ENCODE measurements around the gene VSTM2B. TPM values are rescaled to one million over a fixed set of nuclear protein-coding genes. Genes with fewer than 3 reads are reported as not detected.
A peak's percentile ranks its signal among the peaks of the same experiment; 100 is the strongest.

The VSTM2B gene
- total RNA-seq, 1 donor from 2014 or later: not detected

- TF ChIP-seq CTCF (conservative IDR thresholded peaks at IDR 0.05; ENCODE audit: low read depth, low read length): no peak
- DNase-seq (ENCODE audit: low read depth): no peak
- H3K4me3 ChIP-seq (ENCODE audit: low read depth, low read length): no peak overlapping the region
Measured at GRCh38 chr19:29573486-29573885, 47.7 kb downstream of the VSTM2B start.

- TF ChIP-seq CTCF (conservative IDR thresholded peaks at IDR 0.05; ENCODE audit: low read depth, low read length): no peak
- DNase-seq (ENCODE audit: low read depth): no peak
- H3K4me3 ChIP-seq (ENCODE audit: low read depth, low read length): no peak overlapping the region
Measured at GRCh38 chr19:29574510-29574909, 48.7 kb downstream of the VSTM2B start.

GRCh38 chr19:29576046-29576606, 50.3 kb downstream of the VSTM2B start:
- no peak for TF ChIP-seq CTCF (conservative IDR thresholded peaks at IDR 0.05; ENCODE audit: low read depth, low read length)
- DNase-seq (ENCODE audit: low read depth): no peak
- H3K4me3 ChIP-seq (ENCODE audit: low read depth, low read length): no peak overlapping the region

GRCh38 chr19:29576761-29577648, 51.2 kb downstream of the VSTM2B start:
- no peak for TF ChIP-seq CTCF (conservative IDR thresholded peaks at IDR 0.05; ENCODE audit: low read depth, low read length)
- DNase-seq (ENCODE audit: low read depth): peak; percentile 4
- no peak overlapping the region for H3K4me3 ChIP-seq (ENCODE audit: low read depth, low read length)

- no peak for DNase-seq (ENCODE audit: low read depth)
- no peak for TF ChIP-seq CTCF (conservative IDR thresholded peaks at IDR 0.05; ENCODE audit: low read depth, low read length)
- H3K4me3 ChIP-seq (ENCODE audit: low read depth, low read length): no peak overlapping the region
Measured at GRCh38 chr19:29577649-29577963, 51.8 kb downstream of the VSTM2B start.

GRCh38 chr19:29578349-29578748, 52.6 kb downstream of the VSTM2B start:
- DNase-seq (ENCODE audit: low read depth): no peak
- H3K4me3 ChIP-seq (ENCODE audit: low read depth, low read length): no peak overlapping the region
- TF ChIP-seq CTCF (conservative IDR thresholded peaks at IDR 0.05; ENCODE audit: low read depth, low read length): no peak
